BLaER1 (cell line): ENCODE data around the gene BMI1.

Experiments used
- H3K27ac ChIP-seq: shearing (Covaris generic); formaldehyde crosslinking; 2 replicates; pipeline ENCODE4 v1.8.1; 2022
- H3K27me3 ChIP-seq: shearing (Covaris generic); formaldehyde crosslinking; 2 replicates; pipeline ENCODE4 v1.8.1; 2022
- H3K36me3 ChIP-seq: shearing (Covaris generic); formaldehyde crosslinking; 2 replicates; pipeline ENCODE4 v1.8.1; 2022
- H3K4me1 ChIP-seq: shearing (Covaris generic); formaldehyde crosslinking; 2 replicates; pipeline ENCODE4 v1.8.1; 2022
- H3K4me2 ChIP-seq: shearing (Covaris generic); formaldehyde crosslinking; 2 replicates; pipeline ENCODE4 v1.8.1; 2022
- H3K4me3 ChIP-seq: shearing (Covaris generic); formaldehyde crosslinking; 2 replicates; pipeline ENCODE4 v1.8.1; 2022
- H3K9ac ChIP-seq: shearing (Covaris generic); formaldehyde crosslinking; 2 replicates; pipeline ENCODE4 v1.8.1; 2022
- H3K9me3 ChIP-seq: shearing (Covaris generic); formaldehyde crosslinking; 2 replicates; pipeline ENCODE4 v1.8.1; 2022
- H4K20me1 ChIP-seq: shearing (Covaris generic); formaldehyde crosslinking; 2 replicates; pipeline ENCODE4 v1.8.1; 2022
- Cebpa-rat ChIP-seq: shearing (Covaris generic); IDR thresholded peaks from 2 replicates; pipeline ENCODE4 v1.8.1; 2022

BMI1 gene

DNA sequence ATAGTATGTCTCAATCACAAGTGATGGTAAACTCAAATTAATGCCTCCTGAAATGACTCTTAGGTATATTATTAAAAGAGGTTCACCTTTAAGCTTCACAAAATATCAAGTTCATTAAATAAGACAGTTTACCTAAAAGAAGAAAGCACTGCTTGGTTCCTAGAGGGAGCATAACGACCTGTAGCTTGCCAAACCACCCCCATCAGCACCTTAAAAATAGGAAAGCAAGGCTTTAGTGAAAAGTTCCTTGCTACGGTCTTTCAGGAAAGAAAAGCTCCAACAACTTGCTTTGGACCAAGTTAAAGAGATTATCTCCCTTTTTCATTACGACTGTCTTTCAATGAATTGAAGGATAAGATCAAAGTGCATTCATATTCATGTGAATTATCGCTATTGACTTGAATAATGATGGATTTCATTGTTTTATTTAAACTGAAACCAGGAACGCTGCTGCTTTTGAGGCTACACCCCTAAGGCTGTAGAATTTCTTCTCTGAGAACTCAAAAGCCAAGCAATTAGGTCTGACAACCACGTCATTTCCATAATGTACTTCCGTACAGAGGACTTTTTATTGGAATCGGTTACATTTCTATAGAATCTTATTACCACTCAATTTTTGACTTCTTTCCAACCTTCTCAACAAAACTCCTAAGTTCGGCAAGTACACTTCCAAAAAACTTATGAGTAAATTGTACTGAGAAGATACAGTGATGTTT is 17.4 kb downstream of the BMI1 start:
- H4K20me1 ChIP-seq = peaks cover 47% of the 10 kb centered on the region
- peak overlapping the region; percentile 77 for H3K4me3 ChIP-seq
- H3K27me3 ChIP-seq = peaks cover 100% of the 10 kb centered on the region
- H3K36me3 ChIP-seq = no peaks in the 10 kb centered on the region
- peaks cover 47% of the 10 kb centered on the region for H3K4me1 ChIP-seq
- H3K4me2 ChIP-seq = peak overlapping the region; percentile 79
- H3K27ac ChIP-seq = peak overlapping the region; percentile 98
- peaks cover 19% of the 10 kb centered on the region for H3K9me3 ChIP-seq
- TF ChIP-seq Cebpa-rat = no peak
- H3K9ac ChIP-seq = peak overlapping the region; percentile 92

GRCh38 chr10:22338931-22339330 is 18.0 kb downstream of the BMI1 start:
- Histone ChIP-seq H3K36me3 (no peaks in the 10 kb centered on the region), H3K27ac (peak overlapping the region; percentile 98), H3K4me2 (peak overlapping the region; percentile 79), H3K9me3 (peaks cover 19% of the 10 kb centered on the region), H3K4me1 (peaks cover 48% of the 10 kb centered on the region), H4K20me1 (peaks cover 47% of the 10 kb centered on the region), H3K27me3 (peaks cover 99% of the 10 kb centered on the region), H3K9ac (peak overlapping the region; percentile 92), H3K4me3 (peak overlapping the region; percentile 77; the same call in 1 of the 2 replicates)
- no peak for TF ChIP-seq Cebpa-rat

DNA sequence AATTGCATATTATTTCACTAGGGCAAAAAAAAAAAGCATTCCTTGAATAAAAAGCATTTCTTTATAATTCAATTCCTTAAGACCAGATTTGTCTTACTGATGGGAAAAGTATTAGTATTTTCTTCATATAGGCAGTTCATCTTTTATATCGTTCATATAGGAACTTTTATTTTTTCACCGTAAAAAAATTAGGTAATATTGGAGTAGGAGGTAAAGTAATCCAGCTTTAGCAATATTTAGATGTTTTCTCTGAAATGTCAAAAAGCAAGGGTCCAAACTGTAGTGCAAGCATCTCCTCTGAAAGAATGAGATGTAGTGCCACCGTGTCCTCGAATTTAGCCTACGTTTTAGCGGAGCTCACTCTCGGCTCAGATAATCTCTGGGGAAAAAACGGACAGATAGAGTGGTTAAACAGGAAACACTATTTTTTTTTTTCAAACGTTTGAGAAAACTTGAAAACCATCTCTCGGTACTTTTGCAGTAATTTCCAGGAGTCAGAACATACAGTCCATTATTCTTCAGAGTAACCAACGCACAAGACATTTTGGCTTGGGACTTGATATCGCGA is 18.9 kb downstream of the BMI1 start:
- Histone ChIP-seq H3K9ac (peak overlapping the region; percentile 95), H3K27me3 (peaks cover 99% of the 10 kb centered on the region), H3K4me1 (peaks cover 49% of the 10 kb centered on the region), H3K9me3 (peaks cover 11% of the 10 kb centered on the region), H3K4me2 (peak overlapping the region; percentile 79), H3K4me3 (peak overlapping the region; percentile 77), H3K36me3 (no peaks in the 10 kb centered on the region), H4K20me1 (peaks cover 47% of the 10 kb centered on the region), H3K27ac (peak overlapping the region; percentile 98)
- TF ChIP-seq Cebpa-rat = no peak

DNA sequence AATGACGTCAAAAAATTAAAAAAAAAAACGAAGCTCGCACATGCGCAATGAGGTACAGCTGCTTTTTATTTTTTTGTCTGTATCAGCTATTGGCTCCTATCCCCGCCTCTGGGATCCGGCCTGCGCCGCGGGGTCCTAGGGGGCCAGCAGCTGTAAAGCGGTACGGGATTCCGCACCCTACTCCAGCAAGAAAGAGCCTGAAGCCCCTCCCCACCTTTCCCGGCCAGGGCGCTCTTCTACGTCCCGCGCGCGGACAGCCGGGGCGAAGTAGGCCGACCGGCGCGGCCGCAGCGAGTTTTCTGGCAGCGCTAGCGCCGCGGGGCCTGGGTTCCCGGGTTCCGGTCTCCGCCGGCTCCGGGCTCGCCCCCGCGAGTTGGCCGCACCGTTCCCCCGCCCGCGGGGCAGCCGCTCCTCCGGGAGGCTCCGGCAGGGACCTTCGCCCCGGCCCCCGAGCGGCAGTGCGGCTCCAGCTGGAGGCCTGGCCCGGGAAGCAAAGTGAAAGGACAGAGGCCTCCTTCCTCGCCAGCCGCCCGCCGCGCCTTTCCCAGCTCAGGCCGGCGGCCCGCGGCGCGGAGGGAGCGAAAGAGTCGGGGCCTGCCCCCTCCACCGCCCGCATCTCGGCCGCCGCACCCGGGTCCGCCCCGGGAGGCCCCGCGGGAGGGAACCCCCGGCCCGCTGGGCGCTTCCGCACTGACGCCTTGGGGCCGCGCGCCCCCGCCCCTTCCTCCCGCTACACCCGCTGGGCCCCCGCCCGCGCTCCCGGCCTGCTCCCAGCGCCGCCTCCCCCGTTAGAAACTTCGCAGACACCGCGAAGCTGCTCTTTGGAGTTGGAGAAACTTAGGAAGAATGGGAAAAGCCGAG is 19.7 kb downstream of the BMI1 start:
- peaks cover 11% of the 10 kb centered on the region for H3K9me3 ChIP-seq
- H3K36me3 ChIP-seq = no peaks in the 10 kb centered on the region
- peak overlapping the region; percentile 77 for H3K4me3 ChIP-seq
- peaks cover 47% of the 10 kb centered on the region for H4K20me1 ChIP-seq
- H3K9ac ChIP-seq = peak overlapping the region; percentile 95
- peak overlapping the region; percentile 79 for H3K4me2 ChIP-seq
- H3K27me3 ChIP-seq = peaks cover 99% of the 10 kb centered on the region
- no peak for TF ChIP-seq Cebpa-rat
- peak overlapping the region; percentile 98 for H3K27ac ChIP-seq
- peaks cover 56% of the 10 kb centered on the region for H3K4me1 ChIP-seq

DNA sequence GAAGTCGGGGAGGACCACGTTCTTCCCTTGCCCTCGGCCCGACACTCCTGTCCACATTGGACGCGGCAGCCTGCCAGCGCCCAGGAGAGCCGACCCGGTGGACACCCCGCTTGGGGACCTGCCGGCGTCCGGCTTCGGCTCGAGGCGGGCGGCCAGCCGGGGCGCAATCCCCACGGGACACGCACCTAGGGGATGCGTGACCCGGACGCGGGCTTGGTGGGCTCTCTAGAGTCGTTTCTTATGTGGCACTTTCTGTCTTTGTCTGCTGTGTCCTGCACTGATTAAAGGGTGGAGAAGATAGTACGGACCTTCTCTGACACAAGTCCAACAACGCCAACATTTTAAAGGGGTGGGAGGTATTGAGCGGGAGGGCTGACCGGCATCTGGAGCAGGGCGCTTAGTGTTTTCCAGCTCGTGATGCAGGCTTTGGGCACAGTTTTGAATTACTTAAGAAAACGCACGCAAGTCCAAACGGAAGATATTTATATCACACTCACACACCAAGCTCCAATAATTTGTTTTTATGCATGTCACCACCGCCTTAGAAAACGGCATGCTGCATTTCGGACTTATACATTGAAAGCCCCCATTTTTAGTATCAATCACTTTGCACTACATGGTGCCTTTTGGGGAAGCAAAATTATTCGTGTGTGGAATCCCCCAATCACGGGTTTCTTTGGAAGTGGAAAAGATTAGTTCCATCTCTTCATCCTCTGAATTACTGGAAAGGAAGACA is 20.5 kb downstream of the BMI1 start:
- H3K27ac ChIP-seq = peak overlapping the region; percentile 98
- H3K4me1 ChIP-seq = peaks cover 60% of the 10 kb centered on the region
- H3K9me3 ChIP-seq = peaks cover 14% of the 10 kb centered on the region
- peak overlapping the region; percentile 79 for H3K4me2 ChIP-seq
- TF ChIP-seq Cebpa-rat = no peak
- H3K4me3 ChIP-seq = peak overlapping the region; percentile 77
- peaks cover 98% of the 10 kb centered on the region for H3K27me3 ChIP-seq
- peaks cover 39% of the 10 kb centered on the region for H4K20me1 ChIP-seq
- H3K36me3 ChIP-seq = no peaks in the 10 kb centered on the region
- peak overlapping the region; percentile 95 for H3K9ac ChIP-seq

- Histone ChIP-seq H4K20me1 (peaks cover 34% of the 10 kb centered on the region), H3K4me2 (peak overlapping the region; percentile 79), H3K27me3 (peaks cover 96% of the 10 kb centered on the region), H3K4me1 (peaks cover 60% of the 10 kb centered on the region), H3K9ac (peak overlapping the region; percentile 95), H3K36me3 (no peaks in the 10 kb centered on the region), H3K4me3 (peak overlapping the region; percentile 77), H3K27ac (peak overlapping the region; percentile 98), H3K9me3 (peaks cover 14% of the 10 kb centered on the region)
- TF ChIP-seq Cebpa-rat = no peak
Measured at GRCh38 chr10:22341926-22342196, 21.0 kb downstream of the BMI1 start.

DNA sequence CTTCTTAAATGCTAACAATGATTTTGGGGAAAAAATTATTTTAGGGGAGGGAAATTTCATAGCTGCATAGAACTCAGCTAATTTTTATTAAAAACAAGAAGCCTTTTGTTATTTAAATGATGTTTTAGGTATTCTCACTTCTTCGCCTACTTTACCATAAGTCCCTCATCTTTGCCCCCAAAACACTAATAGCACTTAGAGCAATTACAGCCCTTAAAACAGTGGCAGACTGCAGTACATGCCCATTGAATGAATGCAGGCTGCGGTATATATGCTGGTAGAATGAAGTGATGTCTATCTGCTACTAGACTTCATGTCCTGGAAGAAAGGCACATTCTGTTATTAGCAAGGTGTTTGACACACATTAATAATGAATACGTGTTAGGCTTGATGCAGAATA is 21.5 kb downstream of the BMI1 start:
- Histone ChIP-seq H3K4me3 (peak overlapping the region; percentile 77), H4K20me1 (peaks cover 28% of the 10 kb centered on the region), H3K4me2 (peak overlapping the region; percentile 79), H3K9ac (peak overlapping the region; percentile 95), H3K9me3 (peaks cover 14% of the 10 kb centered on the region), H3K4me1 (peaks cover 60% of the 10 kb centered on the region), H3K27me3 (peaks cover 93% of the 10 kb centered on the region), H3K27ac (peak overlapping the region; percentile 98), H3K36me3 (no peaks in the 10 kb centered on the region)
- no peak for TF ChIP-seq Cebpa-rat

DNA sequence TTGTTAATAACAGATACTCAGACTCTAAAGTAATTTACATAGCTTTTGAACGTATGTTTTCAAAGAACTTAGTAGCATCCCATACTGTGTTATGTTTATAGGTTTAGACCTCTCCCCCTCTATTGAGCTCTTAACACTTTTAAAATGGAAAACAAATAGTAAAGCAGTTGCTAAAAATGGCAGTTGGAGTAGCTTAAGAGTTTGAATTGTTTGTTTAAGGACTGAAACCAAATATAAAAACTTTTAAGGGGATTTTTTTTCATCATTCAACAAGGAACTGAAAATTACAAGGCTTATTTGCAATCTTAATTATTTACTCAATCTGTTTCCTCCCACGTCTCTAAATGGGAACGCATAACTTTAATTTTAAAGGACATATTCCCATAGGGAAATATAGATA is 22.8 kb downstream of the BMI1 start:
- H4K20me1 ChIP-seq = peaks cover 26% of the 10 kb centered on the region
- H3K27ac ChIP-seq = peak overlapping the region; percentile 98
- peaks cover 14% of the 10 kb centered on the region for H3K9me3 ChIP-seq
- no peaks in the 10 kb centered on the region for H3K36me3 ChIP-seq
- peak overlapping the region; percentile 70 for H3K4me3 ChIP-seq
- H3K4me2 ChIP-seq = peak overlapping the region; percentile 79
- peaks cover 80% of the 10 kb centered on the region for H3K27me3 ChIP-seq
- peak overlapping the region; percentile 65; the same call in 1 of the 2 replicates for H3K9ac ChIP-seq
- peaks cover 60% of the 10 kb centered on the region for H3K4me1 ChIP-seq
- no peak for TF ChIP-seq Cebpa-rat

- peak overlapping the region; percentile 70 for H3K4me3 ChIP-seq
- H3K27me3 ChIP-seq = peaks cover 75% of the 10 kb centered on the region
- TF ChIP-seq Cebpa-rat = no peak
- peaks cover 56% of the 10 kb centered on the region for H3K4me1 ChIP-seq
- H3K9ac ChIP-seq = peak overlapping the region; percentile 84
- peak overlapping the region; percentile 79 for H3K4me2 ChIP-seq
- peaks cover 26% of the 10 kb centered on the region for H4K20me1 ChIP-seq
- peaks cover 14% of the 10 kb centered on the region for H3K9me3 ChIP-seq
- H3K36me3 ChIP-seq = no peaks in the 10 kb centered on the region
- H3K27ac ChIP-seq = peak overlapping the region; percentile 98
Measured at GRCh38 chr10:22344249-22344648, 23.4 kb downstream of the BMI1 start.
